KOPT-K1 (cell line): ENCODE data around the gene USP47.

Source experiments
- H3K27ac ChIP-seq: fragments of 200-600 bp; sonication (generic); 2 replicates; pipeline ENCODE4 v1.5.1; 2016; ENCODE audit warnings: antibody characterized with exemption, mild to moderate bottlenecking, low read depth, low read length; ENCODE audit not compliant: poor library complexity, severe bottlenecking
- H3K36me3 ChIP-seq: fragments of 200-600 bp; sonication (generic); 2 replicates; pipeline ENCODE4 v1.5.1; 2017; ENCODE audit warnings: antibody characterized with exemption, mild to moderate bottlenecking, low read length, moderate library complexity; ENCODE audit not compliant: insufficient read depth
- H3K9me3 ChIP-seq: fragments of 200-600 bp; sonication (generic); 2 replicates; pipeline ENCODE4 v1.5.1; 2017; ENCODE audit warnings: antibody characterized with exemption, low read length, mild to moderate bottlenecking; ENCODE audit not compliant: insufficient read depth, poor library complexity, severe bottlenecking

USP47 gene

GRCh38 chr11:11866203-11866602, 24.4 kb downstream of the USP47 start:
- peaks cover 14% of the 10 kb centered on the region for H3K9me3 ChIP-seq
- no peak overlapping the region for H3K27ac ChIP-seq
- H3K36me3 ChIP-seq, result no peaks in the 10 kb centered on the region

GRCh38 chr11:11867720-11868119, 25.9 kb downstream of the USP47 start:
- H3K9me3 ChIP-seq, result peaks cover 14% of the 10 kb centered on the region
- H3K36me3 ChIP-seq, result no peaks in the 10 kb centered on the region
- H3K27ac ChIP-seq, result no peak overlapping the region

- Histone ChIP-seq H3K36me3 (no peaks in the 10 kb centered on the region), H3K9me3 (peaks cover 11% of the 10 kb centered on the region), H3K27ac (no peak overlapping the region)
Measured at GRCh38 chr11:11871991-11872401, 30.2 kb downstream of the USP47 start.

GRCh38 chr11:11876458-11876857, 34.7 kb downstream of the USP47 start:
- Histone ChIP-seq H3K27ac (no peak overlapping the region), H3K9me3 (no peaks in the 10 kb centered on the region)

GRCh38 chr11:11880179-11880578, 38.4 kb downstream of the USP47 start:
- Histone ChIP-seq H3K27ac (no peak overlapping the region), H3K9me3 (no peaks in the 10 kb centered on the region), H3K36me3 (peaks cover 18% of the 10 kb centered on the region)

More at GRCh38 chr11:11876458-11876857, 34.7 kb downstream of the USP47 start:
- no peaks in the 10 kb centered on the region for H3K36me3 ChIP-seq

- Histone ChIP-seq H3K36me3 (peaks cover 42% of the 10 kb centered on the region), H3K27ac (no peak overlapping the region), H3K9me3 (no peaks in the 10 kb centered on the region)
Measured at GRCh38 chr11:11882539-11882938, 40.8 kb downstream of the USP47 start.

- no peak overlapping the region for H3K27ac ChIP-seq
- H3K9me3 ChIP-seq, result no peaks in the 10 kb centered on the region
- H3K36me3 ChIP-seq, result peaks cover 60% of the 10 kb centered on the region
Measured at GRCh38 chr11:11884351-11884750, 42.6 kb downstream of the USP47 start.

- Histone ChIP-seq H3K27ac (no peak overlapping the region), H3K36me3 (peaks cover 61% of the 10 kb centered on the region), H3K9me3 (no peaks in the 10 kb centered on the region)
Measured at GRCh38 chr11:11884774-11885481, 43.2 kb downstream of the USP47 start.

- H3K36me3 ChIP-seq, result peaks cover 71% of the 10 kb centered on the region
- no peak overlapping the region for H3K27ac ChIP-seq
- no peaks in the 10 kb centered on the region for H3K9me3 ChIP-seq
Measured at GRCh38 chr11:11894486-11894885, 52.7 kb downstream of the USP47 start.

- H3K36me3 ChIP-seq, result peaks cover 71% of the 10 kb centered on the region
- no peaks in the 10 kb centered on the region for H3K9me3 ChIP-seq
- H3K27ac ChIP-seq, result no peak overlapping the region
Measured at GRCh38 chr11:11895672-11896071, 53.9 kb downstream of the USP47 start.

- Histone ChIP-seq H3K27ac (no peak overlapping the region), H3K9me3 (no peaks in the 10 kb centered on the region), H3K36me3 (peaks cover 62% of the 10 kb centered on the region)
Measured at GRCh38 chr11:11898648-11899047, 56.9 kb downstream of the USP47 start.

- Histone ChIP-seq H3K36me3 (peaks cover 63% of the 10 kb centered on the region), H3K27ac (no peak overlapping the region), H3K9me3 (no peaks in the 10 kb centered on the region)
Measured at GRCh38 chr11:11899401-11899800, 57.6 kb downstream of the USP47 start.

GRCh38 chr11:11901929-11902328, 60.2 kb downstream of the USP47 start:
- H3K36me3 ChIP-seq, result peaks cover 75% of the 10 kb centered on the region
- H3K27ac ChIP-seq, result no peak overlapping the region
- no peaks in the 10 kb centered on the region for H3K9me3 ChIP-seq

GRCh38 chr11:11909727-11910126, 68.0 kb downstream of the USP47 start:
- Histone ChIP-seq H3K9me3 (no peaks in the 10 kb centered on the region), H3K27ac (no peak overlapping the region), H3K36me3 (peaks cover 74% of the 10 kb centered on the region)

- Histone ChIP-seq H3K27ac (no peak overlapping the region), H3K36me3 (peaks cover 67% of the 10 kb centered on the region), H3K9me3 (no peaks in the 10 kb centered on the region)
Measured at GRCh38 chr11:11910541-11910940, 68.8 kb downstream of the USP47 start.

GRCh38 chr11:11913395-11913794, 71.6 kb downstream of the USP47 start:
- Histone ChIP-seq H3K9me3 (no peaks in the 10 kb centered on the region), H3K27ac (no peak overlapping the region), H3K36me3 (peaks cover 55% of the 10 kb centered on the region)
